DMS 273 (cell line): ENCODE data around the gene LYL1.

Source experiments
- DNase-seq: peaks from one replicate; lab custom pipeline; 2025; ENCODE audit not compliant: unreplicated experiment; lab: John Stamatoyannopoulos, UW

Gene LYL1

DNA sequence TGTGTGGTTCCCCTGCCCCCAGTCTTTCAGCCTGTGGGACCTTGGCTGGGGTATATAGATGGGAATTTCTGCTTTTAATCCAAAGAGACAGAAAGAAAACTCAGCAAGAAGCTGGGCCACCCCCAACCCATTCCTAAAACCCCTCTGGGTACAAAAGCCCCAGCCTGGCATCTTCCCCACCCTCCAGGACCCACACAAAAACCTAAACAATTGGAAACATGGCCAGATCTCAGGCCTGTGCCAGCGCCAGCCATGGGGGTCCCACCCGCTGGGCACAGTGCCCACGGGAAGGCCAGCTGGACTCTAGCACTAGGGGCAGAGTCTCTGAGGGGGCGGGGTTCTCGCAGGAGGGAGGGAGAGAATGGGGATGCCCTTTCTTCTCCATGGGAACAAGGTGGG lies 8.6 kb downstream of the LYL1 start:
- DNase-seq = peak; percentile 41

DNA sequence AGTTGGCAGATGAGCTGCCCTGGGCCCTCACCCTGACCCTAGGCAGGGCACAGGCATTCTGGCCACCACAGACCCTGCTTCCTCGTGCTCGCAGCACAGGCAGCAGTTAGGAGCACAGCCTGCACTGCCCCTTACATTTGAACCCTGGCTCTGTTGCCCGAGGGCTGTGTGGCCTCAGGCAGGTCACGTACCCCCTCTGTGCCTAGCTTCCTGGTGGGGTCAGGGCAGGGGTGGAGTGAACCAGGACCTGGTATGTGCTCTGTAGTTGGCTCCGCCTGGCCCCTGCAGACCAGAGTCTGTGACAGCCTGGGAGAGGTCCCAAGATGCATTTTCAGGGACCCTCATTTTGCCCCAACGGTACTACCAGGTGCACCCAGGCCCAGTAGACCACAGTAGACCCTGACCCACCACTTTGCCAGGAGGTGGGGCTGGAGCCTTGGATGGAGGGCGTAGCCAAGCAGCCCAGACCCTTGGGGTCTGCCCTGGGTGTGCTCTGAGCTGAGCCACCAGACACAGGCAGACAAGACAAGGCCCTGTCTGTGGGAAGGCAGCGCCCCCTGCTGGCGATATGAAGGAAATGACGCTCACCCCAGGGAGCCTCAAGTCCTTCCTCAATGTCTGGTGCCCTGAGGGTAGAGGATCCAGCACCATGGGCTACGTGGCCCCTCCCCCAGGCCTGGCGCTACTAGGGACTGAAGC lies 9.1 kb downstream of the LYL1 start:
- DNase-seq = peak; percentile 92

DNA sequence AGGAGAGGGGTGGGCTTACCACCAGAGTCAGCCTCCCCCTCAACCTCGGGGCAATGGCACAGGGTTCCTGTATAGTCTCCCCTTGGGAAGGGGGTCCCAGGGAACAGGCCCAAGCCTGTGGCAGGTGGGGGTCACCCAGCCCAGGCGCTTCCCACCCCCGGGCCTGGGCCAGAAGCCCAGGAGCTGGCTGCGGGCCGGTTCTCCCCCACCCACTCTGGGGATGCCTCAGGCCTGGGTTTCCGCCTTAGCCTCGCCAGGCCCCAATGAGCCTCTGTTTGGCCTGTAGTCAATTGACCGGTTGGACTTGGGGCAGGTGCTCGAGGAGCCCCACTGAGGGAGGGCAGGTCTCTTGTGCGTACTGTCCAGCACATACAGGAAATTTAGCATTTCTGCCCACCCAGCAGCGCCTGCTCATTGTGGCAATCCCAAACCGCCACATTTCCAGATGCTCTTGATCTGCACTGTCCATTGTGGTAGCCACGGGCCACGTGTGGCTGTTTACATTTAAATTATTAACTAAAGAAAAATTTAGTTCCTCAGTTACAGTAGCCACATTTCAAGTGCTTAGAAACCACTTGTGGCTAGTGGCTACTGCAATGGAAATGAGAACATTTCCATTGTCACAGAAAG lies 9.9 kb downstream of the LYL1 start:
- no peak for DNase-seq

DNA sequence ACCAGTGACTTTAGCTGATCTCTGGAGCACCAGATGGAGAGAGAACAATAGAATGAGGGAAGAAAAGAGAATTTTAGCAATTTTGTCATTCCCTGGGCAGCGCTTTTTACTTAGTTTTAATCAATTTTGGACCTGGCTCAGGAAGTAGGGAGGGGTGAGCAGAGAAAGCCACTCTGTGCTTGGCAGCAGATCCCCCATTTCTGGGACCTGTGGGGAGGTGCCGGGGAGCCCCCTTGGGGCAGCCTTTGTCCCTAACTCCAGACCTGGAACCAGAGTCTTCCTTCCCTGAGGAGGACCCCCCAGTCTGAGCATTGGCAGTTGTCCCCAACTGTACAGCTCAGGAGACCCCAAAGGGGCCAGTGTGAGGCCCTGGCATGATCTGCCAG lies 10.5 kb downstream of the LYL1 start:
- DNase-seq = no peak

DNA sequence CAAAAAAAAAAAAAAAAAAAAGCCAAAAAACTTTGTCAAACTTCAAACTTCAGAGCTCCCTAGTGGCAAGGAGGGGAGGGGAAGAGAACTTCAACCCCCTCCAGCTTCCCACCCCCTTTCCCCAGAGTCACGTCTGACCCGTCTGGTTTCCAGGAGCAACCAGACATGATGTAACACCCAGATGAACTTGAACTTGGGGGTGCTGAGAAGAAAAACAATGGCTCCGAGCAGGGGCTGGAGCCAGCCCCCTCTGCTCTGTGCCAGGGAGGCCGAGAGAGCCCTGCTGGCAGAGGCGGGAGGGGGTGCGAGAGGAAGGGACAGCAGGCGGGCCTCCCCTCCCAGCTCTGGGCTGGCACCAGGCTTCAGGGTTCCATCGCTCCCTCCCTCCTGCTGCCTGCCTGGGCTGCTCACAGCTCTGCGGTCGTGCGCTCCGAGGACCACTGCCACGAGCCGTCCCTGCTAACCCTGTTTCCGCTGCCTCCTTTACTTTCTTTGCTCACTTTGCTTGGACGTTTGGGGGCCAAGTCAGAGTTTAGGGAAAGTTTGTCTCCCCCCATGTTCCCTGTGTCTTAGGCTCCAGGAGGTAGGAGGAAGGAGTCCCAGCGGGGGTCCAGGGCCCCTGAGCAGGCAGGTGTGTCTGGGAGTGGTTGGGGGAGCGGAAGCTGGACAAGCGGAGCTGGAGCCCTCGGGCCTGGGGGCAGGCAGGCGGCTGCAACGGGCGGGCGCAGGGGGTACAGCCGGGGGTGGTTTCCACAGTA lies 11.1 kb downstream of the LYL1 start:
- peak; percentile 79 for DNase-seq

DNA sequence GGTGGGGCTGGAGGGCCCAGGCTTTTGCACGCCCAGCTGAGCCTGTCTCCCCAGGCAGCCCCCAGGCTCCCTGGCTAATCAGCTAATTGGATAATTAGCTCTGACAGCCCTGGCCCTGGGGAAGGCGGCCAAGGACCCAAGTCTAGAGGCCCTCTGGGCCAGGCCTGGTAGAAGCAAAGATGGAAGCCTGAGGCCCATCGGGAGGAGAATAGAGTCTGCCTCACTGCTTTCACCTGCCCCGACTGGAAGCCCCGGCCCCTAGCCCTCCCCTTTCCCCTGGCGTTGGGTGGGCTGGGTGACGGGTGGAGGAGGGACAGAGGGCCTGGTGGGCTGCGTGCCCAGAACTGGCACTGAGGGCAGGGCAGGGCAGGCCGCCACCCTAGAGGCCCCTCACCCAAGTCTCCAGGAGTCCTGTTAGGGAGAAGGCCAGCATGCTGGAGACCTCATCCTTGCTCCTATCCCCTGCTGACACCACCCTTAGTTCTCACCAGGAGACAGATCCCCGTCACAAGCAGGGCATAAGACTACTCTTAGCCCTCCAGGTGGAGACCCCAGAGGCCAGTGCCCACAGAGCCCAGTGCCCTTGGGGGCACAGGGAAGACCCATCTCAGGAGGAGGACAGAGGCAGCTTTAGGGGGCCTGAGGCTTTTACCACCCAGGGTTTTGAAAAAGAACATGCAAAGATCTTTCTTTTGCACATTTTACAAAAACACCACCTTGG lies 12.0 kb downstream of the LYL1 start:
- DNase-seq = no peak

DNA sequence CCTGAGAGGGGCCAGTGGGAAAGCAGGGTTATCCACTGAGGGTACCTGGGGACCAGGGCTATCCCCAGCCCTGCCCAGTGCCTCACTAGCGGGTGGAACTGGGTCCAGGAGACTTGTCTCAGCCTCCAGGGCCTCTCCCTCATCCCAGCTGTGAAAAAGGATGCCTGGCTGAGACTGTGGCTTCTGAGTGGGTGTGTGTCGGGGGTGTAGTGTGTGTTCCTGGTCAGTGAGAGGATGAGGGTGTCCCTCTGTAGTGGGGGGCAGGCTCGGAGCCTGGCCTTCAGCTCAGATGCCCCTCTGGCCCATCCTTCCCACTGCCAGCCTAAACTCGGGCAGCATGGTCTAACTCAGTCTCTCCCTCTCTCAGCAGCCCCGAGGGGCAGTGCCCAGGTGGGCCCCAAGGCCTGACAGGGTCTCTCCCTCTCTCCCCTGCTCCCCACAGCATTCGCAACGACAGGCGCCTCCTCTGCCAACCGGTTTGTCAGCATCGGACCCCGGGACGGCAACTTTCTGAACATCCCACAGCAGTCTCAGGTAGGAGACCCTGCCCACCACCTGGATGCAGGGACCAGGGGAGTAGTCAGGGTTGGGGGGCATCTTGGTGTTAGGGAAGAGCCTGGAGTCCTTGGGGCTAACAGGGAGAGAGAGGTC lies 12.7 kb downstream of the LYL1 start:
- no peak for DNase-seq

DNA sequence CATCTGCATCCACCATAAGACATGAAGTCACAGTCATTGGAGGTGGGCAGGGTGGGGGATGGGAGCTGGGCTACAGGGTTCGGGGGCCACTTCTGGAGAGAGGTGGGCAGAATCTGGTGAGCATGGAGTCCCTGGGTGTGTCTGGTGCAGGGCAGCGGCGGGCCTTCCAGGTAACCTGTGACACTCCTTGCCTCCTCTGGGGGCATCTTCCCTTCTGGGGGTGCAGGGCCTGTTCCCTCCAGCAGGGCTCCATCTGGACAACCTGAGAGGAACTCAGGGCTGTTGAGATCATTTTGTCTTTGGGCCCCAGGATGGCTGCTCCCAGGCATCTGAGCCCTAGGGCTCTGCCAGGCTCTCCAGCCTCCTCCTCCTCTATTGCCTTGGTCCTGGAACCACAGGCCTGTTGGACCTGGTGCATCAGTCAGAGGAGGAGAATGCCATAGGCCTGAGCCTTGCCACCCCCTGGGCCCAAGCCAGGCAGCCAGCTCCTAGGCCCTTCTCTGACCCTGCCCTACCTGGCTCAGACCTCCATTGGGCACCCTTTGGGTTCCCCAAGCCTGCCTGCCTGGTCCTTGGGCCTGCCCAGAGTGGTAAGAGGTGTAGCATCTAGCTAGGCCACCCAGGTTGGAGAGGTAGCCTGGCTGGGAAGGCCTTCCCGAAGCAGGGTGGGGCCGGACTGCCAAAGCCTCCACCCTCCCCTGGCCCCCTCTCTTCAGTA lies 13.4 kb downstream of the LYL1 start:
- DNase-seq = peak; percentile 78

DNA sequence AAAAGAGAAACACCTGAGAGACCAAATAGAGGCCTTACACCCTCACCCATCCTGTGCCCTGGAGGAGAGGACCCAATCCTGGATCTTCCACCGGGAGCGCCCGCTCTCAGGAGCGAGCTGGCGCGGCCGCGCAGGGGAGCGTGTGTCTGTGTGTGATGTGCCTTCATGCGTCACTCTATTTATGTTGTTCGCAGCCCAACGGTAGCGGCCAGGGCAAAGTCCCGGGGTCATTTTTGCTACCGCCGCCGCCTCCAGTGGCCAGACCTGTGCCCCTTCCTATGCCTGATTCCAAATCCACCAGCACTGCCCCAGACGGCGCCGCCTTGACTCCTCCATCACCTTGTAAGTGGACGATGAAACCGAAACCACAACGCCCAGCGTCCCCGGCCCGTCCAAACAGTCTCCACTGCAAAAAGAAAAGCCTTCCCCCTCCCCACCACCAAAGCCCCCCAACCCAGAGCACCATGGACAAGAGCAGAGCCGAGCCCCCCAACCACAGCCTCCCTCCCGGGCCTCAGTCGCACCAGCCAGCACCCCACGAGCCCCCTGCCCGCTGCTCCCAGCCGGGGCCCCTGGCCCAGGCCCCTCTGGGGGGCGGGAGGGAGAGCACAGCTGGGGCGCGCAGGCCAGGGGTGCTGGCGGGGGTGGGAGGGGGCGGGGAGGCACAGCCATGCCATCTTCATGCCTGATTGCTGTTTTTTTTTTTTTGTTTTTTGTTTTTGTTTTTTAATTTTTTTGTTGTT lies 14.7 kb downstream of the LYL1 start:
- no peak for DNase-seq

DNA sequence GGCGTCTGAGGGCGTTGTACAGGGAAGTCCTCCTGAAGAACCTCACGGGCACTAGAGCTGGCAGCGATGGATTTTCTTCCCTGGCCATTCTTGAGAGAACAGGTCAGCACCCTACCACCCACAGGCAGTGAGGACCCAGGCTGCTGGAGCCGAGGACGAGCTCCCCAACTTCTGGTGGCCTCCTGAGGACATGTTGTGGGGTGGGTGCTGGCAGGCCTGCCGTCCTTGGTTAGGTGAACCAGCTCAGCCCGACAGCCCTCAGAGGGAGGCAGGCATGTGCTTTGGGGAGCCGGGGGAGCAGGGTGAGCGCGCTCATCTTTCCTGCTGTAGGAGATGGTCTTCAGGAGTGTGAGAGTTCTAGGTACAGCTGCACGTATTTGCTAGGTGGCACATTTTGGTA lies 15.4 kb downstream of the LYL1 start:
- DNase-seq = no peak

DNA sequence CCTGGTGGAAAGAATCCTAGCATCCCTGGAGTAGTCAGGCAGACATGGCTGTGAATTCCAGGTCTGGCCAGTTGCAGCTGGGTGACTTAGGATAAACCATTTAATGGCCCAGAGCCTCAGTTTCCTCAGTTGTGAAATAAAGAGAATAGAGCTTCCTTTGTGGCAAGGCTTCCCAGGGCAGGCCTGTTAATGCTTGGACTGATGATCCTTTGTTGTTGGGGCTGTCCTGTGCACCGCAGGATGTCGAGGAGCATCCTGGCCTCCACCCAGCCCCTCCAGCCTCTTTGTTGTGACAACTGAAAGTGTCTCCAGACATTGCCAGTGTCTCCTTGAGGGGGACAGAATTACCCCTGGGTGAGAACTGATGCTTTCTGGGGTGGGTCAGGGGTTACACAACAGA lies 16.3 kb downstream of the LYL1 start:
- no peak for DNase-seq

DNA sequence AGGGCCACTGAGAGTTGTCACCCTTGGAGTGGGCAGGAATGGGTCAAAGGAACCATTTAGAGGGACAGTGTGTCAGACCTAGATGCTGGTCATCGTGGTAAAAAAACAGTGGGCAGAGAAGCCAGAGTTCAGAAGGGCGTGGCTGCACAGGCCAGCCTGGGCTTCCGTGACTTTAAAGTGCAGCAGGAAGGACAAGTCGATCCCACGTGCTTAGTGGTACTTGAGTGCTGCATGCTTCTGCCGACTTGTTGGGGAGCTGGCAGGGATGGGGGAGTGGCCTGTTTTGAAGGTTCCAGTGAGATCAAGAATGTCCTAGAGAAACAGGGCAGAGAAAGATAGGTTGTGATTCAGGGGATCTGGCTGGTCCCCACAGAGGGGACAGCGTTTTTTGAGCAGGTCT lies 17.0 kb downstream of the LYL1 start:
- DNase-seq = no peak

DNA sequence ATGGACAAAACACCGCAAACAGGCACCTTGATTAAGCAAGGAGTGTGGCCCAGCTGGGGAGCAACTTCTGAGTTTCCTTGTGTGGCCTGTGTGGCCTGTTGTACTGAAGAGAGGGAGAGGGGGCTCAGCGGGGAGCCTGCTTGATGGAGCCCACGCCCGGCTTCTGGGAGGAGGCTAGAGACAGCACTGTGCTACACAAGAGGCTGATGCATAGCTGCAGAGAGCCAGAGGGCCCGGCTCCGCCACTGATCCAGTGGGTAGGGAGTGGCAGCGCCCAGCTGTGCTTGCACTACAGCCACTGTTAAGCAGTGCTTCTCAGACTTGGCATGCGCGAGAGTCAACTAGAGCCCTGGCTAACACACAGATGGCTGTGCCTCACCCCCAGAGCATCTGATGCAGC lies 19.0 kb downstream of the LYL1 start:
- no peak for DNase-seq

DNA sequence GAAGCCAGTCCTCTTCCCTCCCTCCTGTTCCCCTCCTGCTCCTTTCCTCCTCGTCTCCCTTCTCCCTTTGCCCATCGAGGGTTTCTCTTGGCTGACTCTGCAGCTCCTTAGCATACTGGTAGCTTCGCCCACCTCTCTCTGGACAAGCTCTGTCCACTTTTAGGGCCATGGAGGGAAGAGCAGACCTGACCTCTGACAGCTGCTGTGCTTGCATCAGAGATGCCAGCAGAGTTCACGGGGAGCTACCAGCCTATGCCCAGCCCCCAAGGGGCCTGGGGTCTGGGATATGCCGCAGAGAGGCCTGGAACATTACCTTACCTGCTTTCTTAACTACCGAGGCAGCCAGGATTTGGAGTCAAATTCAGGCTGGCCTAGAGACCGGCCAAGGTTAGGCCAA lies 19.7 kb downstream of the LYL1 start:
- DNase-seq = no peak

DNA sequence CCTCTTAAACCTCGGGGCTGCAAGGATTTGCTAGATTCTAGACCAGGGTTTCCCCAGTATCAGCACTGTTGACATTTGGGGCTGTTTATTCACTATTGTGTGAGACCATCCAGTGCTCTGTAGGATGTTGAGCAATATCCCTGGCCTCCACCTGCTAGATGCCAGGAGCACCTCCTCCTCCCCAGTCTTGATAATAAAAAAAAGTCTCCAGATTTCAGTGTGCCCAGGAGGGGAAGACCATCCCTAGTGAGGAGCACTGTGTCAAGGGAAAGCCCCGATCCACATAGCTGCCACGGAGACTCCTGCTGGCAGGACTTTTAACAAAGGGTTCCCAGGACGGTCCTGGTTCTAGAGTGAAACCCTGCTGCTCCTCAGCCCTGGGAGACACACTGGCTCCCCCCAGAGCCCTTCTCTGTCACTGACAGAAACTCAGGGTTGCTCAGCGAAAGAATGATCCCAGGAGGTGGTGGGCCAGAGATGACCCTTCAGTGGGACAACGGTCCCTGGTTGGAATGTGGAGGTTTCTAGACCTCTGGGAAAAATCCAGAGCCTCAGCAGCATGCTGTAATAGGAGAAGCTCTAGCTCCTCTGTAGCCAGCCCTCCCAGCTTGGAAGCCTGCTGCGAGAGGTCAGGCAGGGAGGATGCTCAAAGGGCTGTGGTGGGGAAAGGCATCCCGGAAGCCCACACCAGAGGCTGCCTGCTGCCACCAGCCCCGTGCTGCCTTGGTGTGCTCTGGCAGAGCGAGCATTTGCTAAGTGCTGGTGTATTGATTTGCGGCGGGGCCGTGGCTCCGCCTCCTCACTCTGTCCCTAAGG lies 20.3 kb downstream of the LYL1 start:
- peak; percentile 64 for DNase-seq

DNA sequence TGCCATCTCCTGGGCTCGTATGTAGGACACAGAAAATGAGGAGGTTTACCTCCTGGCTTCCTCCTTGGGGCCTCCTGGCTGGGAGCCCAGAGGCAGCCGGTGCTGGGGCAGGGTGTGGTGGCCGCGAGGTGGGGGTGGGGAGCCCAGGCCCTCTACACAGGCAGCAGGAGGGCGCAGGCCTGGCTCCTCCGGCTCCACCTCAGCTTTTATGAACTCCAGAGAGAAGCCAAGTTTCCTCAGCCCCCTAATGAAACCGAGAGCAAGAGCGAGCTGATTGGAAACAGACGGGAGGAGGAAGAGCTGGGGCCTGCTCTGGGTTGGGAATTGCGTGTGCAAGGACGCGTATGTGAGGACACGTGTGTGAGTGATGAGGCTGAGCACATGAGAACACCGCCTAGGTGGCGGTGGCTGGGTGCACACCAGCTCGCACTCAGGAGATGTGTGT lies 23.1 kb downstream of the LYL1 start:
- peak; percentile 81 for DNase-seq

DNA sequence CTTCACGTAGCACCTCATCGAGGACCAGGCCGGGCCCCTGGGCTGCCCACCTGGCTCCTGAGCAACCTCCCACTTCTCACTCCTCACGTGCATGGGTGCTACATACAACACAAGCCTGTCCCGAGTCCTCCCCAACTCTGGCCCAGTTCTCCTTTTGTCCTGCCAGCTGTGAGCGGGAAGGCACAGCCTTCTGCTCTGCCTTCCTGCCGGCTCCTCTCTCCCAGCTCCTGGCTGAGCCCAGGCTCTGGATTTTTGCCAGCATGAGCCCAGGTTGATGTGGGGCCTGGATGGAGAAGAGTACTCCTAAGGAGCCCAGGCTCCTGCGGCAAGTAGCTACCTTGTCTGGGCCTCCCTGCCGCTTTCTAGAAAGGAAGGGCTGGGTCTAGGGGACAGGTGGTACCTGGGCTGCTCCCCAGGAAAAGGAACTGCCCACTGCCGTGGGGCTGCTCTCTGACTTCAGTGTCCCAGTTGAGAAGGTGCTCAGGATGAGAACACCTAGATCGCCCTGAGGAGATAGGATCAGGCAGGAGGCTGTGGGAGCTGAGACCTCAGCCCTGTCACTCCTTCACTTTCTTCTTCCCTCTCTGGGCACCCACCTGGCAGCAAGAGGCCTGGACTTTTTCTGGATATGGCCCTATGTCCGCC lies 23.6 kb downstream of the LYL1 start:
- peak; percentile 93 for DNase-seq

DNA sequence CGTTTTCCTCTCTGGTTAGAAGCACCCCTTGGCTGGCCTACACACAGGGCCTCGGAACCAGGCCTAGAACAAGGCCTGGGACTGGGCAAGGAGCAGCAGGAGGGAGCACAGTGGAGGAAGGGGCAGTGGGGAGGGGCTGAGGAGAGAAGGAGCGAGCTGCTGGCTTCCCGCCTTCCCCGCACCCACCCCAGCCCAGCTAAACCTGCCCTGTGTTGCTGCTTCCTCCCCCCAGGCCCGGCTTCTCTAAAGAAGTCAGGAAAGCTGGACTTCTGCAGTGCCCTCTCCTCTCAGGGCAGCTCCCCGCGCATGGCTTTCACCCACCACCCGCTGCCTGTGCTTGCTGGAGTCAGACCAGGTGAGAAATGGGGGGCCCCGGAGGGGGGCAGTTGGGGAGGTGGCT lies 24.3 kb downstream of the LYL1 start:
- DNase-seq = no peak
